Esophagus squamous epithelium (tissue), 4 donors: ENCODE measurements around the gene AOC2.

ENCODE experiments used
- CTCF ChIP-seq, 6 experiments: fragments of 450-650 bp in 4 of 6; fragments of 200-600 bp in 2 of 6; sonication (generic) in 2 of 6; IDR thresholded peaks; one replicate each; pipeline ENCODE4 v1.5.1; 2016 to 2019; ENCODE audit warnings: antibody characterized with exemption in 6 of 6, mild to moderate bottlenecking in 4 of 6, moderate library complexity in 4 of 6
- POLR2A ChIP-seq, 4 donors: fragments of 450-650 bp; IDR thresholded peaks; one replicate each; pipeline ENCODE4 v1.6.1; 2017; ENCODE audit warnings: antibody characterized with exemption in 4 of 4, mild to moderate bottlenecking in 4 of 4, moderate library complexity in 3 of 4

- TF ChIP-seq POLR2A (IDR thresholded peaks at IDR 0.05) (peak in 3 of 4 donors; percentile 83 to 96 (median 93)), CTCF (IDR thresholded peaks at IDR 0.05) (peak in 3 of 6 experiments; percentile 4 to 28 (median 22))
These were observed 11.2 kb upstream of the AOC2 start, which contains the start of gene PSME3 for GRCh38 chr17:42832934-42833766.
